ENCODE data around the gene PDZRN4. TPM values are rescaled to one million over a fixed set of nuclear protein-coding genes. Genes with fewer than 3 reads are reported as not detected.

The PDZRN4 gene
- total and polyA plus RNA-seq, 11 donors, result 0.07 to 1.4 (median 0.12) TPM; not detected in 6

- Histone ChIP-seq H3K4me1 (no peaks in the 10 kb centered on the region), H3K9me3 (no peaks in the 10 kb centered on the region), H3K4me3 (no peak overlapping the region), H3K36me3 (no peaks in the 10 kb centered on the region), H3K27me3 (no peaks in the 10 kb centered on the region), H3K27ac (no peak overlapping the region)
- intact Hi-C loops (cut with DNase I), result no loop called here
- WGBS, 4 donors, result 63 to 73% (median 67%) methylated on average over 4 of the region's 4 CpGs
- DNase-seq (no peak), ATAC-seq (no peak)
- no peak for TF ChIP-seq CTCF (IDR thresholded peaks at IDR 0.05)
- TF ChIP-seq POLR2A (IDR thresholded peaks at IDR 0.05), result no peak
Measured at GRCh38 chr12:41596190-41596589, 408.1 kb downstream of the PDZRN4 start.

- Histone ChIP-seq H3K4me1 (peaks cover 0 to 9% (median 0%) of the 10 kb centered on the region in 12 donors), H3K36me3 (no peaks in the 10 kb centered on the region), H3K27me3 (no peaks in the 10 kb centered on the region), H3K9me3 (no peaks in the 10 kb centered on the region), H3K4me3 (no peak overlapping the region), H3K27ac (no peak overlapping the region)
- ATAC-seq, result no peak
- 62 to 86% (median 71%) methylated on average over 3 of the region's 3 CpGs for WGBS, 4 donors
- no peak for DNase-seq
- TF ChIP-seq CTCF (IDR thresholded peaks at IDR 0.05) (no peak), POLR2A (IDR thresholded peaks at IDR 0.05) (no peak)
- intact Hi-C loops (cut with DNase I), result no loop called here
Measured at GRCh38 chr12:41604830-41605229, 416.7 kb downstream of the PDZRN4 start.

- Histone ChIP-seq H3K27me3 (no peaks in the 10 kb centered on the region), H3K4me3 (no peak overlapping the region), H3K9me3 (no peaks in the 10 kb centered on the region), H3K27ac (no peak overlapping the region), H3K36me3 (no peaks in the 10 kb centered on the region), H3K4me1 (peaks cover 0 to 9% (median 0%) of the 10 kb centered on the region in 12 donors)
- intact Hi-C loops (cut with DNase I), result no loop called here
- DNase-seq (no peak), ATAC-seq (peak in 1 of 4 donors; percentile 18)
- WGBS, 4 donors, result 81 to 85% (median 83%) methylated on average over 16 of the region's 16 CpGs
- TF ChIP-seq POLR2A (IDR thresholded peaks at IDR 0.05) (no peak), CTCF (IDR thresholded peaks at IDR 0.05) (no peak)
Measured at GRCh38 chr12:41605545-41606305, 417.6 kb downstream of the PDZRN4 start.

- Histone ChIP-seq H3K27me3 (no peaks in the 10 kb centered on the region), H3K27ac (no peak overlapping the region), H3K9me3 (no peaks in the 10 kb centered on the region), H3K4me1 (peaks cover 0 to 9% (median 0%) of the 10 kb centered on the region in 12 donors), H3K4me3 (no peak overlapping the region), H3K36me3 (no peaks in the 10 kb centered on the region)
- ATAC-seq (no peak), DNase-seq (no peak)
- WGBS, 4 donors, result 83 to 89% (median 84%) methylated on average over 8 of the region's 8 CpGs
- intact Hi-C loops (cut with DNase I), result no loop called here
- no peak for TF ChIP-seq CTCF (IDR thresholded peaks at IDR 0.05)
- no peak for TF ChIP-seq POLR2A (IDR thresholded peaks at IDR 0.05)
Measured at GRCh38 chr12:41606468-41607445, 418.6 kb downstream of the PDZRN4 start.
